Activated naive CD8-positive, alpha-beta T cell (primary cell): ENCODE results near the gene DUSP8.
"Not testable (repeated sequence)": the region's sequence is repeated elsewhere in the genome, so short reads cannot be mapped to it uniquely, and the experiment has no call there.

Experiments
- H3K27ac Mint-ChIP-seq: one replicate; pipeline ENCODE4 v1.8.0; 2021; ENCODE audit warnings: mixed read lengths
- H3K27me3 Mint-ChIP-seq: one replicate; pipeline ENCODE4 v1.8.0; 2021; ENCODE audit warnings: mixed read lengths
- H3K36me3 Mint-ChIP-seq: one replicate; pipeline ENCODE4 v1.8.0; 2021; ENCODE audit warnings: mixed read lengths
- H3K4me1 Mint-ChIP-seq: one replicate; pipeline ENCODE4 v1.8.0; 2021; ENCODE audit warnings: low read depth, mixed read lengths
- H3K4me3 Mint-ChIP-seq: one replicate; pipeline ENCODE4 v1.8.0; 2021; ENCODE audit warnings: mild to moderate bottlenecking, mixed read lengths
- H3K9me3 Mint-ChIP-seq: one replicate; pipeline ENCODE4 v1.8.0; 2021; ENCODE audit warnings: low read depth, mixed read lengths

The DUSP8 gene

DNA sequence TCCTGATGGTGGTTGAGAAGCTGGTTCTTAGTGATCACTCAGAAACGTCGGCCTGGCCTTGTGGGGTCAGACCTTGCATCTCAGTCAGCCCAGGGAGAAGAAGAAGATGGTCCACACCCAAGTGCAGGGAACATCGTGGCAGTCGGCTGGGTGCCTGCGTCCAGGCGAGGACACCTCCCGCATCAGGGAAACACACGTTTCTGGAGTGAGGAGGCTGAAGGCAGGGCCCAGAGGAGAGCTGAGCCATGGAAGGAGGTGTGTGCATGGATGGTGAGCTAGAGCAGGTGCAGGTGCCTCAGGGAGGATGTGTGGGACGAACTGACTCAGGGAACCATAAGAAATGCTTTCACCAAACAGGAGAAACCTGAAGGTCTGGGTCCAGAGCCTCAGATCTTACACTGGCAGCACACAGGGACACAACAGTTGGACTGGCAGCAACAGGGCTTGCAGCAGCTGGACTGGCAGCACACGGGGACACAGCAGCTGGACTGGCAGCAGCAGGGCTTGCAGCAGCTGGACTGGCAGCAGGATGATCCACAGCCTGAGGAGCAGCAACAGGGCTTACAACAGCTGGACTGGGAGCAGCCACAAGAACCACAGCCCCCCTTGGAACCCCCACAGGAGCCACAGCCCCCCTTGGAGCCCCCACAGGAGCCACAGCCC lies 25.4 kb upstream of the DUSP8 start:
- H3K27ac Mint-ChIP-seq = no peak overlapping the region
- no peaks in the 10 kb centered on the region for H3K9me3 Mint-ChIP-seq
- H3K27me3 Mint-ChIP-seq = peaks cover 40% of the 10 kb centered on the region
- H3K36me3 Mint-ChIP-seq = no peaks in the 10 kb centered on the region
- no peak overlapping the region for H3K4me3 Mint-ChIP-seq
- H3K4me1 Mint-ChIP-seq = peaks cover 3% of the 10 kb centered on the region

DNA sequence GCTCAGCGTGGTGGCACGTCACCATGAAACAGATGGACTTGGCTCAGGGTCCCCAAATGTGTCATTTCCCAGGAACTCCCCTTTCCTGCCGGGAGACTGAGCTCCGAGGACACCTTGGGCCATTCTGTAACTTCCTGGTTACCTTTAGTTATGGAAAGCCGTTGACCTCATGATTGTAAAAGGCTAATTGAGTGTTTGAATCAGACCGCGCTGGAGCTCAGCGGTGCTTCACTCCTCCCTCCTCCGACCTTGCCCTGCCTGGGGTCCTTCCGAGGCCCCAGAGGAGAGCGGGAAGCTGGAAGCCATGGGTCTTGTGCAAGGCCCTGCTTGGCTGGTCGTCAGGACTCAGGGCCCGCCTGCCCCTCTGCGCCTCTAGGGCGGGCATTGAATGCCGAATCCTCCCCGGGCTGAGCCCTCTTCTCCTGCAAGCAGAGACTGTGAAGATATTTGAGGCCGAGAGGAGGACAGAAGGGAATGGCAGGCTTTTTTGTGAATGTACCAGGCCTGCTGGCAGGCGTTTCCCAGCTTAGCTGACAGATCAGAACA lies 24.6 kb upstream of the DUSP8 start:
- H3K36me3 Mint-ChIP-seq, H3K4me3 Mint-ChIP-seq, H3K9me3 Mint-ChIP-seq, H3K4me1 Mint-ChIP-seq, H3K27ac Mint-ChIP-seq: not testable (repeated sequence)
- peaks cover 36% of the 10 kb centered on the region for H3K27me3 Mint-ChIP-seq

DNA sequence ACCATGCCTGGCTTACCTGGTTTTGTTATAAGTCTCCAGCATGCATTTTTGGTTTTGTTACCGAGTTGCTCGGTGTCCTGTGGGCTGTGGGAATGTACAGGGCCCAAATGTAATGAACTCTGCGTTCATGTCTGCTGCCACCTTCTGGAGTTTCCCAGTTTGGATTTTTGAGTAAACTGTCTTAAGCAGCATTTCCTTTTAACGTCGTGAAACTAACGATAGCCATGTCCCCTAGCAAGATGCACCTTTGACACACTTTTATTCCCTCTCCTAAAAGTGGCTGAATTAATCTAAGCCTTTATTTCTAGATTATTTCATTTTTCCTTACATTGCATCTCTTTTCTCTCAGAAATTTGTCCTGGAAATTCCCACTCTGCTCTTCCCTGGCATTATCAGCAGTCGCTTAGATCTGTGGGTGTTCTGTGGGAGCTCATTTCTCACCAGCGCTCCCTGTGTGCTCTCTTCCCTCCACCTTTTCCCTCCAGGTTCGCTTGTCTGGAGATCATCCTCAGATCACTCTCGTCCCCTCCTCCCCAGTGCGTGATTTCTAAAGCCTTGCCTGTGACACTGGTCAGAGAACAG lies 24.0 kb upstream of the DUSP8 start:
- H3K9me3 Mint-ChIP-seq, H3K4me3 Mint-ChIP-seq, H3K27ac Mint-ChIP-seq, H3K4me1 Mint-ChIP-seq, H3K36me3 Mint-ChIP-seq: not testable (repeated sequence)
- H3K27me3 Mint-ChIP-seq = peaks cover 36% of the 10 kb centered on the region

DNA sequence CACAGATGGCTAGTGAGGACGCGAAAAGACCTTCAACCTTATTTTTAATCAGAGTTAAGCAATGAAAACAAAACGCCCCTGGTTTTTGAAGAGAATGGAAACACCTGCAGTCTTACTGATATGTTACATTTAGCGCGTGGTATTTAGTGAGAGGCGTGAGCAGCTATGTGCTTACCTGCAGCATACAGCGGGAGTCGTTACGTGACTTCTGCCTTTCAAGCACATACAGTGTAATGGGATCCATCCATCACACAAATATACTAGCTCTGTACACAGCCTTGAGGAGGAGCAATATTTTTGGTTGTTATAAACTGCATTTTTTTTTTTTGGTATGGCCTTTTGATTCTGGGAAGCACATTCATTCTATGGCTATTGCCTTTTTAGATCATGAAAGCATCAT lies 20.6 kb upstream of the DUSP8 start:
- no peaks in the 10 kb centered on the region for H3K36me3 Mint-ChIP-seq
- H3K4me1 Mint-ChIP-seq = peaks cover 14% of the 10 kb centered on the region
- H3K27ac Mint-ChIP-seq = no peak overlapping the region
- H3K9me3 Mint-ChIP-seq = no peaks in the 10 kb centered on the region
- H3K4me3 Mint-ChIP-seq = no peak overlapping the region
- peaks cover 29% of the 10 kb centered on the region for H3K27me3 Mint-ChIP-seq

DNA sequence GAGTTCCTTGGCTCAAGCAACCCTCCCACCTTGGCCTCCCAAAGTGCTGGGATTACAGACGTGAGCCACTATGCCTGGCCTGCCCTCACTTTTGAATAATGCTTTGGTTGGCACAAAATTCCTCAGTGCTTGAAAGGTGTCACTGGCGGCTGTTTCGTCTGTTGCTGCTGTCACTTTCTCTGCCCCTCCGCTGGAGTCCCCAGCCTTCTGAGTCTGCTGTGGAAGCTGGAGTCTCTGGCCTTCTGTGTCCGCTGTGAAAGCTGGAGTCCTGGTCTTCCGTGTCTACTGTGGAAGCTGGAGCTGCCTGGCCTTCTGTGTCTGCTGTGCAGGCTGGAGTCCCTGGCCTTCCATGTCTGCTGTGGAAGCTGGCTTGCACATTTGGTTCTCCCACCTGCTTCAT lies 17.9 kb upstream of the DUSP8 start:
- Mint-ChIP-seq H3K4me3 (peak overlapping the region; percentile 10), H3K4me1 (peaks cover 16% of the 10 kb centered on the region), H3K9me3 (no peaks in the 10 kb centered on the region), H3K27me3 (peaks cover 16% of the 10 kb centered on the region), H3K36me3 (no peaks in the 10 kb centered on the region), H3K27ac (no peak overlapping the region)

DNA sequence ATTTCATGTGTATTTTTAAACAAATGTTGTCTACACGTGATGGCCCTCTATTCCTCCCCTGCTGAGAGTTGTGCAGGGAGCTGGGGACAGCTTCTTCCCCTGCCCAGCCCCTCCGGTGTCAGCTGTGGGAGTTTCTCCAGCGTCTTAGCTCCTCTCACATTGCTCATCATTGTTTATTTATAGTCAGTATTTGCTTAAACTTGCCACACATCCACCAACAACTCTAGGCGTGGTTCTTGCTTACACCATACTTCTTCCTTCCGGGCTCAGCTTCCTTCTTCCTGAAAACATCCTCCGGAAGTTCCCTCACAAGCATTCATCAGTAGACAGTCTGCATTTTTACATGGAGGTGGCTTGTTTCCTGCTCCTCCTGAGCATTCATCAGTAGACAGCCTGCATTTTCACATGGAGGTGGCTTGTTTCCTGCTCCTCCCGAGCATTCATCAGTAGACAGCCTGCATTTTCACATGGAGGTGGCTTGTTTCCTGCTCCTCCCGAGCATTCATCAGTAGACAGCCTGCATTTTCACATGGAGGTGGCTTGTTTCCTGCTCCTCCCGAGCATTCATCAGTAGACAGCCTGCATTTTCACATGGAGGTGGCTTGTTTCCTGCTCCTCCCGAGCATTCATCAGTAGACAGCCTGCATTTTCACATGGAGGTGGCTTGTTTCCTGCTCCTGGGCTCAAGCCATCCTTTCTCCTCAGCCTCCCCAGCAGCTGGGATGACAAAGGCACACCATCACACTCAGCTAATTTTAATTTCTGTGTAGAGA lies 17.3 kb upstream of the DUSP8 start:
- Mint-ChIP-seq H3K27ac (peak overlapping the region; percentile 61), H3K27me3 (peaks cover 16% of the 10 kb centered on the region), H3K4me1 (peaks cover 18% of the 10 kb centered on the region), H3K4me3 (peak overlapping the region; percentile 0)
- H3K36me3 Mint-ChIP-seq, H3K9me3 Mint-ChIP-seq: not testable (repeated sequence)

DNA sequence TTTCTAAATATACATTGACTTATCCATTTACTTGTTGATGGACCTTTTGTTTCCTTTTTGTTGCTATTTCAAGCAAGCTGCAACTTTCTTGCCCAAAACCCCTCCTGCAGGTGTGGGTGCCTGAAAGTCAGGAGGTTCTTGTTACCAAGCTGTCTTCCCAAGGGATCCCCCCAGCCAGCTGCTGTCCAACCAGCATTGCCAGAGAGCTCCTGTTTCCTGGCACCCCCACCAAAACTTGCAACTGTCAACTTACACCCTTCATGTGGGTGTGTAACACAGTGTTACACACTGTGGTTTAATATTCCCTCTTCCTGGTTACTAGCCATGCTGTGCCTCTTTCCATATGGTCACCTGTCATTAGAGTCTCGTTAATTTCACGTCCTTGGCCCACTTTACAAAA lies 14.6 kb upstream of the DUSP8 start:
- Mint-ChIP-seq H3K27ac (no peak overlapping the region), H3K9me3 (no peaks in the 10 kb centered on the region), H3K27me3 (peaks cover 6% of the 10 kb centered on the region), H3K4me1 (peaks cover 24% of the 10 kb centered on the region), H3K36me3 (no peaks in the 10 kb centered on the region), H3K4me3 (no peak overlapping the region)

DNA sequence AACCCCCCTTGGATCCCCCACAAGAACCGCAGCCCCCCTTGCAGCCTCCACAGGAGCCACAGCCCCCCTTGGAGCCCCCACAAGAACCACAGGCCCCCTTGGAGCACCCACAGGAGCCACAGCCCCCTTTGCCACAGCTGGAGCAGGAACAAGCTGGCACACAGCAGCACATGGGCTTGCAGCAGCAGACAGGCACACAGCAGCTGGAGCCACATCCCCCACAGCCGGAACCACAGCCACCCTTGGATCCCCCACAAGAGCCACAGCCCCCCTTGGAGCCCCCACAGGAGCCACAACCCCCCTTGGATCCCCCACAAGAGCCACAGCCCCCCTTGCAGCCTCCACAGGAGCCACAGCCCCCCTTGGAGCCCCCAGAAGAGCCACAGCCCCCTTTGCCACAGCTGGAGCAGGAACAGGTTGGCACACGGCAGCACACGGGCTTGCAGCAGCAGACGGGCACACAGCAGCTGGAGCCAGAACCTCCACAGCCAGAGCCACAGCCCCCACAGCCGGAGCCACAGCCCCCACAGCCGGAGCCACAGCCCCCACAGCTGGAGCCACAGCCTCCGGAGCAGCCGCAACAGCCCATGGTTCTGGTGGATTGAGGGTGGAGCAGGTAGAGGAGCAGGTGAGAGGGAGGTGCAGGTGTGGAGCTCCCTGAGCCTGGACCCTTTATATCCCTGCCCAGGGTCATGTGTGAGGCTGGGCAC lies 12.7 kb upstream of the DUSP8 start, which contains the start of gene KRTAP5-1:
TSS of gene KRTAP5-1 (minus strand) at position 623 of the 710 bp plus-strand sequence. CDS start at position 589, 34 bp downstream.
- H3K36me3 Mint-ChIP-seq, H3K27ac Mint-ChIP-seq, H3K9me3 Mint-ChIP-seq, H3K4me3 Mint-ChIP-seq, H3K27me3 Mint-ChIP-seq: not testable (repeated sequence)
- peaks cover 21% of the 10 kb centered on the region for H3K4me1 Mint-ChIP-seq

DNA sequence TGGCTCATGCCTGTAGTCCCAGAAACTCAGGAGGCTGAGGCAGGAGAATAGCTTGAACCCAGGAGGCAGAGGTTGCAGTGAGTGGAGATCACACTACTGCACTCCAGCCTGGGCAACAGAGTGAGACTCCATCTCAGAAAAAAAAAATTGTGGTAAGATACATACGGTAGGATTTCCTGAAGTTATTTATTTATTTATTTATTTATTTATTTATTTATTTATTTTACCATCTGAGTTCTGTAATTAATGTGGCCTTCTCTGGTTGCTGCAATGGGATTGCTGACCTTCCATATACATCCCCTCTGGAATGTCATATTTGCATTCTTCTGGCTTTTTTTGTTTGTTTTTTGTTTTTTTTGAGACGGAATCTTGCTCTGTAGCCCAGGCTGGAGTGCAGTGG lies 10.8 kb upstream of the DUSP8 start:
- H3K27me3 Mint-ChIP-seq, H3K9me3 Mint-ChIP-seq, H3K36me3 Mint-ChIP-seq, H3K4me3 Mint-ChIP-seq, H3K27ac Mint-ChIP-seq: not testable (repeated sequence)
- H3K4me1 Mint-ChIP-seq = peaks cover 12% of the 10 kb centered on the region

DNA sequence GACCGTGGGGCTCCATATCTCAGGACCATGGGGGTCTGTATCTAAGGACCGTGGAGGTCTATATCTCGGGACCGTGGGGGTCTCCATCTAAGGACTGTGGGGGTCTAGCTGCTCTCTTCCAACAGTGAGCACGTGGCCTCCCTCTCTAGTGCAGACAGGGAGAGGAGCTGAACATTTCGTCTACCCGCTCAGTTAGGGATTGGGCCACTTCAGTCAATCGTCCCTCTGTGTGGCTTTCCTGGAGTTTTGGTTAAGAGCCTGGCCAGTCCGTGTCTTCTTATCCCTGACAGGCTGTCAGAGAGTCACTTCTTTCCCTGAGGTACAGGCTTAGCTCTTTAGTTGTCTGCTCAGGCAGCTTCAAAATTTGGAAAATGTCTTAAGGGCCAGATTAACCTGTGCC lies 9.9 kb upstream of the DUSP8 start:
- Mint-ChIP-seq H3K4me1 (peaks cover 12% of the 10 kb centered on the region), H3K27me3 (peaks cover 2% of the 10 kb centered on the region), H3K9me3 (peaks cover 8% of the 10 kb centered on the region), H3K4me3 (no peak overlapping the region), H3K36me3 (peaks cover 3% of the 10 kb centered on the region), H3K27ac (no peak overlapping the region)

DNA sequence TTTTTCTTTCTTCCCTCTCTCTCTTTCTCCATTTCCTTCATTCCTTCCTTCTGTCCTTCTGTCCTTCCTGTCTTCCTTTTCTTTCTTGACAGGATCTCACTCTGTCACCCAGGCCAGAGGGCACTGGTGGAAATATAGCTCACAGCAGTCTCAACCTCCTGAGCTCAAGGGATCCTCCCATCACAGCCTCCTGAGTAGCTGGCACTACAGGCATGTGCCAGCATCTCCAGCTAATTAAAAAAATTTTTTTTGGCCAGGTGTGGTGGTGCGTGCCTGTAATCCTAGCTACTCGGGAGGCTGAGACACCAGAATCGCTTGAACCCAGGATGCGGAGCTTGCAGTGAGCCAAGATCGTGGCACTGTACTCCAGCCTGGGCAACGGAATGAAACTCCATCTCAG lies 4.8 kb upstream of the DUSP8 start:
- peaks cover 1% of the 10 kb centered on the region for H3K27me3 Mint-ChIP-seq
- peaks cover 3% of the 10 kb centered on the region for H3K36me3 Mint-ChIP-seq
- peaks cover 8% of the 10 kb centered on the region for H3K9me3 Mint-ChIP-seq
- peaks cover 8% of the 10 kb centered on the region for H3K4me1 Mint-ChIP-seq
- no peak overlapping the region for H3K27ac Mint-ChIP-seq
- H3K4me3 Mint-ChIP-seq = no peak overlapping the region

DNA sequence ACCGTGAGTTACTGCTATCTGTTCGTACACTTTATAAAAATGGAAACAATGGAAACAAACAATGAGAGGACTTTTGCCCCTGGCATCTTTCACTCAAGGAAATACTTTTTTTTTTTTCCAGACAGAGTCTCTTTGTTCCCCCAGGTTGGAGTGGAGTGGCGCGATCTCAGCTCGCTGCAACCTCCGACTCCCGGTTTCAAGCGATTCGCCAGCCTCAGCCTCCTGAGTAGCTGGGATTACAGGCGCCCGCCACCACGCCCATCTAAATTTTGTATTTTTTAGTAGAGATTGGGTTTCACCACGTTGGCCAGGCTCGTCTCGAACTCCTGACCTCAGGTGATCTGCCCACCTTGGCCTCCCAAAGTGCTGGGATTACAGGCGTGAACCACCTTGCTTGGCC lies 3.7 kb upstream of the DUSP8 start:
- H3K4me1 Mint-ChIP-seq = peaks cover 10% of the 10 kb centered on the region
- not testable (repeated sequence) for H3K36me3 Mint-ChIP-seq, H3K27me3 Mint-ChIP-seq, H3K9me3 Mint-ChIP-seq, H3K27ac Mint-ChIP-seq
- H3K4me3 Mint-ChIP-seq = peak overlapping the region; percentile 49

DNA sequence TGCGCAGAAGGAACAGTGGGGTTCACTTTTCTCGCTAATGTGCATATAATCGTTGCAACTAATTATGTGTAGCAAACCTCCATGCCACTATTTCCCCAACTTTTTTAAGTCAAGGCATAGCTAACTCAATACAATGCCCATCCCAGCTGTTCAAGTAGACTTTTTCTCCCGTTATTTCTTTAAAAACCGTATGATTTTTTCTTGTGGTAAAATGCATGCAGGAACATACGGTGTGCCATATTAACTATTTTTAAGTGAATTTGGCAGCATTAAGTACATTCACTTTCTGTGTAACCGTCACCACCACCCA lies 2.8 kb upstream of the DUSP8 start:
- peaks cover 14% of the 10 kb centered on the region for H3K4me1 Mint-ChIP-seq
- H3K9me3 Mint-ChIP-seq = peaks cover 8% of the 10 kb centered on the region
- peaks cover 1% of the 10 kb centered on the region for H3K27me3 Mint-ChIP-seq
- H3K4me3 Mint-ChIP-seq = peak overlapping the region; percentile 49
- no peak overlapping the region for H3K27ac Mint-ChIP-seq
- peaks cover 3% of the 10 kb centered on the region for H3K36me3 Mint-ChIP-seq

DNA sequence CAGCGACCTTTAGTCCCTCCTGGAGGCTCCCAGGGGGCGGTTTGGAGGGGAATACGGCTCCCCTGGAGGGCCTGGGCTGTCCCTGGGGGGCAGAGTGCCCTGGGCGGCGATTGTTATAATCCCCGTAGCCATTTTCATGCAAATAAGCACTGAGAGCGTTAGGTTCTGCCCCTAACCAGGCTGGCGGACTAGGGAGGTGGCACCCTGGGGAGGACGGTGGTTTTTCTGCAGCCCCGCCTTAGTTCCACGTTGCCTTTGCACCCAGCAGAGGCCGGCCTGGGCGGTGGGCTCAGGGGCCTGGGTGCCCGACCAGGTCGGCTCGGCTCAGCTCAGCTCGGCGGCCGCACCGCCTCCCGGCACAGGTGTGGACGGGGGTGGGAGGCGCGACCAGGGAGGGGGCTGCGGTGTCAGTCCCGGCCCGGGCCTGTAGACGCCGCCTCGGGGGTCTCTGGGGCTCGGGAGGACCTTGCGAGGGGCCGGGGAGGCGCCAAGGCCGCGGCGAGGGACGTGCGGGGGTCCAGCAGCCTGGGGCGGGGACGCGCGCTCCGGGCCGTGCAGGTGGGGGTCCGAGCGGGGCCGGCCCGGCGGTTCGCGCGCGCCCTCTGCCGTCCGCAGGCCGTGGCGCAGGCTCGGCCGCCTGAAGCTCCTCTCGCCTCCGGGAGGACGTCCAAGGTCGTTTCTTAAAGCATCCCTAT lies 2.3 kb upstream of the DUSP8 start:
- Mint-ChIP-seq H3K4me3 (peak overlapping the region; percentile 77), H3K9me3 (peaks cover 8% of the 10 kb centered on the region), H3K27ac (no peak overlapping the region), H3K4me1 (peaks cover 17% of the 10 kb centered on the region), H3K36me3 (peaks cover 3% of the 10 kb centered on the region), H3K27me3 (peaks cover 1% of the 10 kb centered on the region)

DNA sequence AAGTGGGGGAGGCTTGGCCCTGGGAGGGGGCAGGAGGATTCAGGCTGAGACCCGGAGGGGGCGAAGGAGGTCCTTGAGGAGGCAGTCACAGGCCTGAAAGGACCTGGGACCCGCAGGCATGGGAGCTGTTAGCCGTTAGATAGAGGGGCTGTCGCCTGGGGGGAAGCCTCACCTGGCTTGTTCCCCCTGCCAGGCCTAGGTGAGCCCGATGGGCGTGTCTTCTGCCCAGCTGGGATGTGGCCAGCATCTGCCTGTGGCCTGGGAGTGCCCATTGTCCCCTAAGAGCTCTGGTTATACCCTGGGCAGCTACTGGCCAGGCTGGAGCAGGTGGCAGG lies 1.8 kb upstream of the DUSP8 start:
- peak overlapping the region; percentile 77 for H3K4me3 Mint-ChIP-seq
- peaks cover 1% of the 10 kb centered on the region for H3K27me3 Mint-ChIP-seq
- H3K27ac Mint-ChIP-seq = no peak overlapping the region
- H3K4me1 Mint-ChIP-seq = peaks cover 20% of the 10 kb centered on the region
- H3K36me3 Mint-ChIP-seq = peaks cover 3% of the 10 kb centered on the region
- peaks cover 6% of the 10 kb centered on the region for H3K9me3 Mint-ChIP-seq
